Measurements from ENCODE around the gene SMCHD1. TPM values are rescaled to one million over a fixed set of nuclear protein-coding genes. Genes with fewer than 3 reads are reported as not detected.

The SMCHD1 gene
- total and polyA plus RNA-seq, 2 experiments from 2014 or later = 7.7 to 39.0 TPM

- TF ChIP-seq REST (IDR thresholded peaks at IDR 0.05; ENCODE audit: unreplicated experiment) (no peak), EZH2phosphoT487 (IDR thresholded peaks at IDR 0.05; ENCODE audit: unreplicated experiment) (no peak), CTCF (conservative IDR thresholded peaks at IDR 0.05; ENCODE audit: low read depth in 2 of 2) (no peak), STAT1 (IDR thresholded peaks at IDR 0.05; ENCODE audit: unreplicated experiment) (no peak)
These were observed 189.6 kb downstream of the SMCHD1 start (continued) for GRCh38 chr18:2845172-2845571.

GRCh38 chr18:2846636-2847316 lies 191.2 kb downstream of the SMCHD1 start, which contains the start of gene EMILIN2:
Gene EMILIN2, plus strand, starts transcription at chr18:2847006. Its CDS starts 183 bp downstream, at chr18:2847189.
- Histone ChIP-seq H3K27ac (ENCODE audit: low read depth) (no peak within 1 kb of the TSS), H3K27me3 (ENCODE audit: insufficient read depth) (peaks cover 80% of the 10 kb centered on the region), H3K36me3 (ENCODE audit: insufficient read depth) (no peaks in the 10 kb centered on the region), H2AFZ (peak within 1 kb of the TSS; percentile 98), H3K4me3 (peak within 1 kb of the TSS; percentile 94), H3K4me1 (ENCODE audit: insufficient read depth) (peaks cover 7% of the 10 kb centered on the region), H3K9me2 (ENCODE audit: insufficient read depth) (no peaks in the 10 kb centered on the region), H3K79me2 (replicated peaks; ENCODE audit: insufficient read depth) (no peaks in the 10 kb centered on the region), H3K4me2 (peak within 1 kb of the TSS; percentile 94), H4K20me1 (replicated peaks; ENCODE audit: insufficient read depth) (no peaks in the 10 kb centered on the region), H3F3A (replicated peaks; ENCODE audit: low read depth) (peaks cover 5% of the 10 kb centered on the region; the same call in 1 of the 2 replicates)
- H3K27ac Mint-ChIP-seq = no peak within 1 kb of the TSS; the same call in 1 of the 2 replicates
- peak; percentile 43 for ATAC-seq
- peak; percentile 70 for TF ChIP-seq EZH2 (IDR thresholded peaks at IDR 0.05; ENCODE audit: low read depth, unreplicated experiment)
- no peak for TF ChIP-seq STAT1 (IDR thresholded peaks at IDR 0.05; ENCODE audit: unreplicated experiment)
- H3K36me3 Mint-ChIP-seq (ENCODE audit: low read depth) = no peaks in the 10 kb centered on the region; the same call in 2 of the 3 replicates
- peak; percentile 75 for DNase-seq (ENCODE audit: low spot score)
- peaks cover 5% of the 10 kb centered on the region for H3K4me1 Mint-ChIP-seq
- H3K9me3 Mint-ChIP-seq = no peaks in the 10 kb centered on the region; the same call in 2 of the 3 replicates
- peak within 1 kb of the TSS; percentile 90 for H3K4me3 Mint-ChIP-seq
- peaks cover 57% of the 10 kb centered on the region for H3K27me3 Mint-ChIP-seq (ENCODE audit: insufficient read depth, low read depth, poor library complexity)
